GM12874 (cell line): ENCODE measurements around the gene HOXD3.

ENCODE experiments used
- CTCF ChIP-seq: IDR thresholded peaks from 2 replicates; pipeline ENCODE4 v1.5.1; 2011; ENCODE audit warnings: low read depth, mild to moderate bottlenecking, control low read depth, low read length, moderate library complexity; ENCODE audit not compliant: insufficient read depth

The HOXD3 gene

GRCh38 chr2:176128982-176129796 lies 27.9 kb upstream of the HOXD3 start, which contains the start of gene HOXD8:
TSS of gene HOXD8 (plus strand) at chr2:176129705. CDS start at chr2:176130367, 662 bp downstream.
- no peak for TF ChIP-seq CTCF

- no peak for TF ChIP-seq CTCF
Observed at GRCh38 chr2:176129813-176130146, 27.3 kb upstream of the HOXD3 start.

- TF ChIP-seq CTCF, result no peak
Observed at GRCh38 chr2:176130147-176130956, 26.8 kb upstream of the HOXD3 start.

GRCh38 chr2:176130957-176131847 lies 25.9 kb upstream of the HOXD3 start:
- TF ChIP-seq CTCF, result no peak

GRCh38 chr2:176131848-176132158 lies 25.3 kb upstream of the HOXD3 start:
- TF ChIP-seq CTCF, result no peak

- no peak for TF ChIP-seq CTCF
Observed at GRCh38 chr2:176132205-176133171, 24.6 kb upstream of the HOXD3 start.
